Gastrocnemius medialis (tissue), 4 donors: ENCODE results near the gene FARS2. TPM values are rescaled to one million over a fixed set of nuclear protein-coding genes. Genes with fewer than 3 reads are reported as not detected.

Experiments used
- ATAC-seq, 2 donors: fragments of 150-250 bp; one replicate each; pipeline ENCODE4 v1.9.1; 2016
- DNase-seq, 2 donors: peaks; one replicate each; pipeline ENCODE4 v3.0.0-alpha.2; 2019
- H3K27ac ChIP-seq, 4 donors: fragments of 200-600 bp; sonication (generic); 1 replicate in 1 of 4; 2 replicates in 3 of 4; pipeline ENCODE4 v1.5.1; 2016 to 2018; ENCODE audit warnings: mild to moderate bottlenecking in 2 of 4, moderate library complexity in 1 of 4
- H3K27me3 ChIP-seq, 3 donors: fragments of 200-600 bp; sonication (generic) in 2 of 3; 1 replicate in 1 of 3; 2 replicates in 2 of 3; pipeline versions ENCODE4 v1.5.1 to v1.6.0; 2016 to 2019; ENCODE audit warnings: mild to moderate bottlenecking in 1 of 3, moderate library complexity in 1 of 3
- H3K36me3 ChIP-seq, 2 donors: fragments of 200-600 bp; sonication (generic) in 1 of 2; one replicate each; pipeline ENCODE4 v1.5.1; 2017 to 2018
- H3K4me1 ChIP-seq, 2 donors: fragments of 200-600 bp; sonication (generic) in 1 of 2; one replicate each; pipeline ENCODE4 v1.5.1; 2016 to 2017; ENCODE audit warnings: mild to moderate bottlenecking in 2 of 2
- H3K4me3 ChIP-seq, 4 donors: fragments of 200-600 bp; sonication (generic) in 3 of 4; 1 replicate in 1 of 4; 2 replicates in 3 of 4; pipeline ENCODE4 v1.5.1; 2016 to 2019; ENCODE audit warnings: mild to moderate bottlenecking in 2 of 4
- H3K9me3 ChIP-seq, 3 donors: fragments of 200-600 bp; sonication (generic) in 2 of 3; 1 replicate in 1 of 3; 2 replicates in 2 of 3; pipeline ENCODE4 v1.5.1; 2016 to 2019
- POLR2A ChIP-seq, 2 donors: fragments of 450-650 bp; IDR thresholded peaks; one replicate each; pipeline ENCODE4 v1.6.1; 2017; ENCODE audit warnings: antibody characterized with exemption in 2 of 2, mild to moderate bottlenecking in 2 of 2, moderate library complexity in 2 of 2
- in situ Hi-C, 4 donors: fragments of 200-750 bp; cut with MboI; loops; one replicate each; pipeline versions ENCODE4 v1.15.0 to v1.8.0; 2017; ENCODE audit warnings: low sequenced_read_pairs in 4 of 4
- intact Hi-C: fragments of 100-400 bp; cut with DNase I; formaldehyde crosslinking; loops from one replicate; pipeline ENCODE4 v1.15.1; 2023; ENCODE audit warnings: low total_unique reads
- total RNA-seq, 4 donors: library from RNA; depleted of rRNA; stranded (reverse); fragments of >200 nt; gene quantifications; one replicate each; pipeline versions ENCODE4 v1.1.0 to v1.2.3, GENCODE V29; 2016
- TF ChIP-seq, protein P1 (sequence below), 5 experiments: fragments of 450-650 bp in 3 of 5; fragments of 200-600 bp in 2 of 5; sonication (generic) in 2 of 5; IDR thresholded peaks in 4 of 5; conservative IDR thresholded peaks in 1 of 5; 1 replicate in 4 of 5; 2 replicates in 1 of 5; pipeline ENCODE4 v1.5.1; 2016 to 2019; ENCODE audit warnings: antibody characterized with exemption in 5 of 5, mild to moderate bottlenecking in 3 of 5, moderate library complexity in 3 of 5

FARS2 gene
- total RNA-seq, 4 donors from 2014 or later, result 13.6 to 24.0 (median 15.8) TPM

DNA sequence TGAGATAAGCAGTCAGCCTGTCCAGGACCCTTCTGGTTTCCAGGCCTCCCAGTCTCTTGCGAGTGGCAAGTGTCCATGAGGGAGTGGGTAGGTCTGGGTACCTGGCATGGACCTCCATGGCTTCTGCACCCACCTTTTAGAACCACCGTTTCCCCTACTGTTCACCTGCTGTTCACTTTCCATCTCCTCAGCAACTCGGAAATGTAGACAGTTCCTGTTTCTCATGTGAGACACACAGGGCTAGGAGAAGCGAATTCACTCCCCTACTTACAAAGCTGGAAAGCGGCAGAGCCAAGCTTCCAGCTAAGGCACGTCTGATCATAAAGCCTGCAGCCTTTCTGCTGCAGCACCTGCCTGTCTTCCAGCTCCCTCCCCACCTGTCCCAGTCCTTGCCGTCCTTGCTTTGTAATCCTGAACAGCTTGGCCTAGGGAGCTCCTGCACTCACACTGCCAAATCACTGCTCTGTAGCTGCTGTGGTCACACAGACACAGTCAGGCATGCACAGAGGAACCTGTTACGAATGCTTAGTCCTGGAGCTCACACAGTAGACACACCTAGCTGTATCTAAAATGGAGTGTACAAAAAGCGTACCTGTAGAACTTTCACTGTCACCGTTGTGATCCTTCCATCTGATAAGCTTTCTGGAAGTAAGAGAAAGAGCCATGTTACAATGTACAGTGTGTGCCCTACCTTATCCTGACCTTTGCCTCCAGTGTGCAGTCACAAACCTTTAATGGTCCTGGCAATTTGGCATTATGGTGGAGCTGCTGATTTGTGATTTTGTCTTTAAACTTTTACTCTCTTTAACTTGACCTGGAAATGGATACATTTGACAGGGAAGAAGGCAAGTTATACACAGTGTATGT, 451.3 kb downstream of the FARS2 start:
- Histone ChIP-seq H3K27me3 (no peaks in the 10 kb centered on the region), H3K4me3 (no peak overlapping the region), H3K9me3 (peaks cover 0 to 9% (median 0%) of the 10 kb centered on the region in 3 donors), H3K27ac (no peak overlapping the region), H3K36me3 (no peaks in the 10 kb centered on the region), H3K4me1 (no peaks in the 10 kb centered on the region)
- TF ChIP-seq, protein P1, sequence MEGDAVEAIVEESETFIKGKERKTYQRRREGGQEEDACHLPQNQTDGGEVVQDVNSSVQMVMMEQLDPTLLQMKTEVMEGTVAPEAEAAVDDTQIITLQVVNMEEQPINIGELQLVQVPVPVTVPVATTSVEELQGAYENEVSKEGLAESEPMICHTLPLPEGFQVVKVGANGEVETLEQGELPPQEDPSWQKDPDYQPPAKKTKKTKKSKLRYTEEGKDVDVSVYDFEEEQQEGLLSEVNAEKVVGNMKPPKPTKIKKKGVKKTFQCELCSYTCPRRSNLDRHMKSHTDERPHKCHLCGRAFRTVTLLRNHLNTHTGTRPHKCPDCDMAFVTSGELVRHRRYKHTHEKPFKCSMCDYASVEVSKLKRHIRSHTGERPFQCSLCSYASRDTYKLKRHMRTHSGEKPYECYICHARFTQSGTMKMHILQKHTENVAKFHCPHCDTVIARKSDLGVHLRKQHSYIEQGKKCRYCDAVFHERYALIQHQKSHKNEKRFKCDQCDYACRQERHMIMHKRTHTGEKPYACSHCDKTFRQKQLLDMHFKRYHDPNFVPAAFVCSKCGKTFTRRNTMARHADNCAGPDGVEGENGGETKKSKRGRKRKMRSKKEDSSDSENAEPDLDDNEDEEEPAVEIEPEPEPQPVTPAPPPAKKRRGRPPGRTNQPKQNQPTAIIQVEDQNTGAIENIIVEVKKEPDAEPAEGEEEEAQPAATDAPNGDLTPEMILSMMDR (IDR thresholded peaks at IDR 0.05 in 4 of 5, conservative IDR thresholded peaks at IDR 0.05 in 1 of 5), result no peak
- no peak for TF ChIP-seq POLR2A (IDR thresholded peaks at IDR 0.05)
- in situ Hi-C loops (no loop called here), intact Hi-C loops (no loop called here)
- ATAC-seq, result no peak
- no peak for DNase-seq

DNA sequence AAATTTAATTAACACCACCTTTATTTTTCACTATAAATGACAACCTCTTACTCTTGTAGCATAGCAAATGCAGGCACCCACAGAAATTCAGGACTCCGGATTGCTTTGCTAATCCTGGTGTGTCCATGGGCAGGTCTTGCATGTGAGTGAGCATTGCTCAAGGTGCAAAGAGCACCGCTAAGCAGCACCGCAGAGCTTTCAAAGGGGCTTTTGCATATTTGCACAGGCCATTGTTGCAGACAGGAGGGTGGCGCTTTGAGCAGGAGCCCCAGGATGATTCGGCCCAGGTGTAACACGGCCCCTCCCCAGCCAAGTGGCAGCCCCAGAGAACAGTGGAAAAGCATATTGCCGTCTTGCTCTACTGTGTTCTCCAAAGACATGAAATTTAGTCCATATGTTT, 452.2 kb downstream of the FARS2 start:
- no peak for TF ChIP-seq POLR2A (IDR thresholded peaks at IDR 0.05)
- TF ChIP-seq, protein P1 (IDR thresholded peaks at IDR 0.05 in 4 of 5, conservative IDR thresholded peaks at IDR 0.05 in 1 of 5), result no peak

DNA sequence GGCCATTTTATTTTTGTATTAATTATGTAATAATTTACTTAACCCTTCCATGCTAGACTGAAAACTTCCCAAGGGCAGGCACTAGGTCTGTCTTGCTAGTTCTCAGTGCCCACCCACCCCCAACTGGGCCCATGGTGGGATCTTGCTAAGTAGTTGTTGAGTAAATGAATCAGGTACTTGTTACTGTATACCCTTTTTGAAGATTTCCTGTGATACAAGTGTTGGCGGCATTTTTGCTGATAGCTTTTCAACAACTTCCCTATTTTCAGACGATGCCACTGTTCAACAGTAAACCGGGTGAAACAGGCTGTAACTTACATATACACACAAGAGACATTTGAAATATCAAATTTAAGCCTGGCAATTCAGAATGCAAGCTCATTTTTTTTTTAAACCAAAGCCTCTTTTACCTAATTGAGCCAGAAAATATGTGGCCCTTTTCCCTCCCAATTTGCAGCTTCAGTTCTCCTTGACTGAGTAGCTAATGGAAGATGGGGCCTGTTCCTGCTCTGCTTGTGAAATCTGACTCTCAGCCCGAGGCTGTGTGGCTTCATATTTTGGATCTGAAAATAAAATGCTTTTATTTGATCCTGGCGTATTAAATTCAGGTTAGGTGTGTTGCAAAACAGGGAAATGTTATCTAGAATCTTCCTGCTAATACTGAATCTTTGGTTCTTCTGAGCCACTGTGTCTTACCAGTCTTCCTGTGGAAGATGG, 457.1 kb downstream of the FARS2 start:
- DNase-seq (no peak), ATAC-seq (peak in 1 of 2 donors; percentile 52)
- TF ChIP-seq POLR2A (IDR thresholded peaks at IDR 0.05), result no peak
- TF ChIP-seq, protein P1 (IDR thresholded peaks at IDR 0.05 in 4 of 5, conservative IDR thresholded peaks at IDR 0.05 in 1 of 5), result no peak
- no peak overlapping the region for H3K4me3 ChIP-seq
- H3K27ac ChIP-seq, result peak overlapping the region in 1 of 4 donors; percentile 23
- H3K36me3 ChIP-seq, result no peaks in the 10 kb centered on the region
- peaks cover 0 to 5% of the 10 kb centered on the region in 2 donors for H3K4me1 ChIP-seq
- in situ Hi-C loops, result no loop called here
- H3K9me3 ChIP-seq, result peaks cover 0 to 9% (median 0%) of the 10 kb centered on the region in 3 donors
- H3K27me3 ChIP-seq, result no peaks in the 10 kb centered on the region
- intact Hi-C loops, result no loop called here

More for the DNA sequence above, 452.2 kb downstream of the FARS2 start:
- H3K9me3 ChIP-seq, result peaks cover 0 to 9% (median 0%) of the 10 kb centered on the region in 3 donors
- H3K27me3 ChIP-seq, result no peaks in the 10 kb centered on the region
- H3K4me3 ChIP-seq, result no peak overlapping the region
- DNase-seq (no peak), ATAC-seq (no peak)
- H3K36me3 ChIP-seq, result no peaks in the 10 kb centered on the region
- in situ Hi-C loops, result no loop called here
- H3K4me1 ChIP-seq, result no peaks in the 10 kb centered on the region
- intact Hi-C loops, result no loop called here
- no peak overlapping the region for H3K27ac ChIP-seq

DNA sequence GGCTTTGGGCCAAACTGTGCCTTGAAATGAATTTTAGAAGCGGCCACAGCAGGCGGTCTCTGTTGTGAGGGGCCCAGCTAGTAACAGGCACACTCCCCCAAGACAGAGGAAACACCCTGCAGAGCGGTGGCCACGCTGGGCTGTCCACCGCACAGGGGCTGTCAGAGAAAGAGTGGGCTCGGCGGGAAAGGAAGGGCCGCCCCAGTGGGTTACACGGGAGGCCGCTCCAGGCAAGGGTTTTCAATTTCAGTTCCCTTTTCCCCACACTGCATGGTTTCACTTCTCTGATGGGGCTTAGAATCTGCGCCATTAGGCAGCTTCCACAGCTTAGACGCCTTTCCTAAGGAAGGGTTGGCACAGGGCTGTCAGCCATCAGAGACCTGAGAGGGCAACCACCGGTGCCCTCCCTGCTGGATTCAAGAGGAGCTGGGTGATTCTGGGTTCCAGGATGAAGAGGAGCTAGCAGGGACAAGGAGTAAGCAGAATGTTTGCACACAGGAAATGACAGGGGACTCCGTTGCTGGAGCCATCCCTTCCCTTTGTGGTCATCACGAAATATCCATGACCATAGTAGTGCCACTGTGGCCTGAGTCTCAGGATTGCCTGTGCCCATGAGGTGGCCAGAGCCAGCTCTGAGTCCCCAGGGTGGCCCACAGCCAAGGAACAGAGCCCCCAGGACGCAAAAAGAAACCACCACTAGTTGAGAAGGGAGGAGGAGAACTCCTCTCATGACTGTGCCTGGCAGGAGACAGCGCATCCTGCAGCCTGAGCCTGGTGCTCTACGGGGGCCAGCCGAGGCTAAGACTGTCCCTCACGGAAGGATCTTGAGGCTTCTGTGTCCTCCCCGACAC, 462.8 kb downstream of the FARS2 start:
- no peaks in the 10 kb centered on the region for H3K4me1 ChIP-seq
- no peak for DNase-seq
- H3K27me3 ChIP-seq, result no peaks in the 10 kb centered on the region
- in situ Hi-C loops (no loop called here), intact Hi-C loops (no loop called here)
- H3K27ac ChIP-seq, result no peak overlapping the region
- TF ChIP-seq POLR2A (IDR thresholded peaks at IDR 0.05), result no peak
- TF ChIP-seq, protein P1 (IDR thresholded peaks at IDR 0.05 in 4 of 5, conservative IDR thresholded peaks at IDR 0.05 in 1 of 5), result no peak
- ATAC-seq, result peak in 1 of 2 donors; percentile 51
- H3K4me3 ChIP-seq, result no peak overlapping the region
- no peaks in the 10 kb centered on the region for H3K9me3 ChIP-seq
- no peaks in the 10 kb centered on the region for H3K36me3 ChIP-seq
